Stimulated activated CD8-positive, alpha-beta memory T cell treated with anti-CD3 and anti-CD28 coated beads, Interleukin-2, amount 100 ng/mL, for 1 hour (primary cell): ENCODE results near the gene CNN2.
A peak's percentile ranks its signal among the peaks of the same experiment; 100 is the strongest.

Experiments
- DNase-seq, 2 donors: peaks; one replicate each; pipeline ENCODE4 v3.0.0-alpha.2; 2020; ENCODE audit warnings: low read depth in 2 of 2

The CNN2 gene

GRCh38 chr19:1065606-1066109, 39.2 kb downstream of the CNN2 start:
- DNase-seq: no peak

- DNase-seq: no peak
These were observed 39.9 kb downstream of the CNN2 start for GRCh38 chr19:1066251-1066747.

- DNase-seq: peak; percentile 67 to 69
These were observed 40.4 kb downstream of the CNN2 start, which contains the start of gene ARHGAP45 for GRCh38 chr19:1066748-1067340. Gene ARHGAP45, plus strand, starts transcription at chr19:1067167. Its CDS starts 239 bp downstream, at chr19:1067406.

- DNase-seq: no peak
These were observed 41.0 kb downstream of the CNN2 start for GRCh38 chr19:1067341-1067957.

- no peak for DNase-seq
These were observed 41.9 kb downstream of the CNN2 start for GRCh38 chr19:1068009-1069001.

GRCh38 chr19:1069009-1069779, 42.8 kb downstream of the CNN2 start:
- DNase-seq: no peak

GRCh38 chr19:1070576-1070930, 44.1 kb downstream of the CNN2 start:
- no peak for DNase-seq

GRCh38 chr19:1070931-1071791, 44.8 kb downstream of the CNN2 start:
- DNase-seq: no peak

GRCh38 chr19:1072371-1073015, 46.1 kb downstream of the CNN2 start:
- DNase-seq: no peak

- DNase-seq: no peak
These were observed 46.9 kb downstream of the CNN2 start for GRCh38 chr19:1073063-1073955.

- no peak for DNase-seq
These were observed 47.6 kb downstream of the CNN2 start for GRCh38 chr19:1073956-1074517.

- DNase-seq: peak; percentile 91 to 97
These were observed 48.3 kb downstream of the CNN2 start for GRCh38 chr19:1074544-1075283.

GRCh38 chr19:1076046-1076386, 49.6 kb downstream of the CNN2 start:
- no peak for DNase-seq

GRCh38 chr19:1076951-1077350, 50.5 kb downstream of the CNN2 start:
- DNase-seq: peak; percentile 76 to 81

GRCh38 chr19:1079566-1080111, 53.2 kb downstream of the CNN2 start:
- DNase-seq: no peak

- no peak for DNase-seq
These were observed 54.2 kb downstream of the CNN2 start for GRCh38 chr19:1080360-1081161.
